HepG2 (cell line): ENCODE data around the gene BTBD19. TPM values are rescaled to one million over a fixed set of nuclear protein-coding genes. Genes with fewer than 3 reads are reported as not detected.

ENCODE experiments used
- ARID2 ChIP-seq: sonication (generic); formaldehyde crosslinking; IDR thresholded peaks from 2 replicates; pipeline ENCODE4 v1.8.1; 2022; ENCODE audit warnings: mild to moderate bottlenecking, missing genetic modification reagents, borderline replicate concordance
- ARNTL ChIP-seq: sonication (generic); formaldehyde crosslinking; IDR thresholded peaks from 2 replicates; pipeline ENCODE4 v1.4.0; 2020; ENCODE audit warnings: mild to moderate bottlenecking, missing genetic modification reagents
- HDAC6 ChIP-seq: fragments of 200-600 bp; sonication (generic); IDR thresholded peaks from 2 replicates; pipeline ENCODE4 v1.7.0; 2017; ENCODE audit warnings: mild to moderate bottlenecking, antibody characterized with exemption, low read length, low read depth
- KLF15 ChIP-seq: sonication (generic); formaldehyde crosslinking; IDR thresholded peaks from 2 replicates; pipeline ENCODE4 v1.8.1; 2023; ENCODE audit warnings: borderline replicate concordance, mild to moderate bottlenecking, inconsistent platforms, missing genetic modification reagents, mixed read lengths
- NFAT5 ChIP-seq: sonication (generic); formaldehyde crosslinking; IDR thresholded peaks from 2 replicates; pipeline ENCODE4 v1.4.0; 2020; ENCODE audit warnings: missing genetic modification reagents
- NR3C1 ChIP-seq: sonication (generic); formaldehyde crosslinking; IDR thresholded peaks from 2 replicates; pipeline ENCODE4 v1.4.0; 2020; ENCODE audit warnings: missing genetic modification reagents
- PHF8 ChIP-seq: sonication (generic); formaldehyde crosslinking; IDR thresholded peaks from 2 replicates; pipeline ENCODE4 v1.5.0; 2020; ENCODE audit warnings: missing genetic modification reagents
- TERF1 ChIP-seq: sonication (generic); formaldehyde crosslinking; IDR thresholded peaks from 2 replicates; pipeline ENCODE4 v1.8.0; 2022; ENCODE audit warnings: mild to moderate bottlenecking, missing genetic modification reagents, moderate library complexity
- XBP1 ChIP-seq: sonication (generic); formaldehyde crosslinking; IDR thresholded peaks from 2 replicates; pipeline ENCODE4 v1.5.0; 2020; ENCODE audit warnings: missing genetic modification reagents
- ZIK1 ChIP-seq: sonication (generic); formaldehyde crosslinking; IDR thresholded peaks from 2 replicates; pipeline ENCODE4 v1.5.0; 2020; ENCODE audit warnings: mild to moderate bottlenecking, low read depth, missing genetic modification reagents, borderline replicate concordance
- ZNF33B ChIP-seq: sonication (generic); formaldehyde crosslinking; IDR thresholded peaks from 2 replicates; pipeline ENCODE4 v1.5.1; 2020; ENCODE audit warnings: mild to moderate bottlenecking, missing genetic modification reagents
- ZNF432 ChIP-seq: sonication (generic); formaldehyde crosslinking; IDR thresholded peaks from 2 replicates; pipeline ENCODE4 v1.5.0; 2020; ENCODE audit warnings: missing genetic modification reagents, mild to moderate bottlenecking, borderline replicate concordance
- ZNF510 ChIP-seq: sonication (generic); formaldehyde crosslinking; IDR thresholded peaks from 2 replicates; pipeline ENCODE4 v1.4.0; 2020; ENCODE audit warnings: low read depth, mild to moderate bottlenecking, missing genetic modification reagents
- ZNF557 ChIP-seq: sonication (generic); formaldehyde crosslinking; IDR thresholded peaks from 2 replicates; pipeline ENCODE4 v1.4.0; 2020; ENCODE audit warnings: missing genetic modification reagents
- ZNF777 ChIP-seq: sonication (generic); formaldehyde crosslinking; IDR thresholded peaks from 2 replicates; pipeline ENCODE4 v1.4.0; 2020; ENCODE audit warnings: missing genetic modification reagents
- ZNF878 ChIP-seq: sonication (generic); formaldehyde crosslinking; IDR thresholded peaks from 2 replicates; pipeline ENCODE4 v1.8.1; 2023; ENCODE audit warnings: mild to moderate bottlenecking, missing genetic modification reagents, moderate library complexity
- polyA plus RNA-seq, 8 experiments: library from polyadenylated mRNA; depleted of rRNA in 3 of 8; stranded (reverse) in 7 of 8; unstranded in 1 of 8; fragments of >200 nt; fragmentation: Illumina TruSeq in 4 of 8; extraction: Trizol in 4 of 8; gene quantifications; 2 replicates each; pipeline versions ENCODE4 v1.2.1 to v1.2.3, GENCODE V29; 2011 to 2016; ENCODE audit warnings: low read depth in 4 of 8, missing spikeins in 1 of 8, mixed read lengths in 1 of 8; ENCODE audit not compliant: insufficient read depth in 1 of 8
- total RNA-seq, 5 experiments: library from RNA; depleted of rRNA; stranded (reverse); fragments of >200 nt; fragmentation: Illumina TruSeq; extraction: Trizol; gene quantifications; 2 replicates each; pipeline ENCODE4 v1.2.3, GENCODE V29; 2016; ENCODE audit warnings: low read depth in 1 of 5
- TF ChIP-seq, protein P1 (sequence below): sonication (generic); formaldehyde crosslinking; IDR thresholded peaks from 2 replicates; pipeline ENCODE4 v1.5.0; 2020; ENCODE audit warnings: missing genetic modification reagents, mild to moderate bottlenecking, borderline replicate concordance
- TF ChIP-seq, protein P2 (sequence below): sonication (generic); formaldehyde crosslinking; IDR thresholded peaks from 2 replicates; pipeline ENCODE4 v1.4.0; 2020; ENCODE audit warnings: missing genetic modification reagents

Gene BTBD19
- total and polyA plus RNA-seq, 2 of the 13 experiments (the other 11 are each of a cell fraction or from before 2014, with no cell fraction given) = 2.7 to 6.7 TPM

GRCh38 chr1:44807364-44808062 lies 810 bp upstream of the BTBD19 start (continued):
- no peak for TF ChIP-seq NFAT5 (CRISPR knock-in tag)
- no peak for TF ChIP-seq ZNF432
- TF ChIP-seq, protein P1, sequence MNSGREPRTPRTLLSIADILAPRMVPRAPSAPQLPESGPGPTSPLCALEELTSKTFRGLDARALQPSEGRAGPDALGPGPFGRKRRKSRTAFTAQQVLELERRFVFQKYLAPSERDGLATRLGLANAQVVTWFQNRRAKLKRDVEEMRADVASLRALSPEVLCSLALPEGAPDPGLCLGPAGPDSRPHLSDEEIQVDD (CRISPR knock-in tag) = no peak
- TF ChIP-seq ZNF557 (CRISPR knock-in tag) = peak; percentile 65; the same call in 1 of the 2 replicates
- peak; percentile 84 for TF ChIP-seq ARNTL (CRISPR knock-in tag)
- TF ChIP-seq ZNF33B = peak; percentile 84
- TF ChIP-seq, protein P2, sequence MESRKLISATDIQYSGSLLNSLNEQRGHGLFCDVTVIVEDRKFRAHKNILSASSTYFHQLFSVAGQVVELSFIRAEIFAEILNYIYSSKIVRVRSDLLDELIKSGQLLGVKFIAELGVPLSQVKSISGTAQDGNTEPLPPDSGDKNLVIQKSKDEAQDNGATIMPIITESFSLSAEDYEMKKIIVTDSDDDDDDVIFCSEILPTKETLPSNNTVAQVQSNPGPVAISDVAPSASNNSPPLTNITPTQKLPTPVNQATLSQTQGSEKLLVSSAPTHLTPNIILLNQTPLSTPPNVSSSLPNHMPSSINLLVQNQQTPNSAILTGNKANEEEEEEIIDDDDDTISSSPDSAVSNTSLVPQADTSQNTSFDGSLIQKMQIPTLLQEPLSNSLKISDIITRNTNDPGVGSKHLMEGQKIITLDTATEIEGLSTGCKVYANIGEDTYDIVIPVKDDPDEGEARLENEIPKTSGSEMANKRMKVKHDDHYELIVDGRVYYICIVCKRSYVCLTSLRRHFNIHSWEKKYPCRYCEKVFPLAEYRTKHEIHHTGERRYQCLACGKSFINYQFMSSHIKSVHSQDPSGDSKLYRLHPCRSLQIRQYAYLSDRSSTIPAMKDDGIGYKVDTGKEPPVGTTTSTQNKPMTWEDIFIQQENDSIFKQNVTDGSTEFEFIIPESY (CRISPR knock-in tag) = no peak
- no peak for TF ChIP-seq KLF15 (CRISPR knock-in tag)
- TF ChIP-seq ZNF510 (CRISPR knock-in tag) = peak; percentile 18; the same call in 1 of the 2 replicates
- TF ChIP-seq ZIK1 (CRISPR knock-in tag) = no peak
- TF ChIP-seq ZNF878 (CRISPR knock-in tag) = peak; percentile 98
- TF ChIP-seq TERF1 (CRISPR knock-in tag) = no peak
- TF ChIP-seq HDAC6 = no peak
- no peak; the same call in 1 of the 2 replicates for TF ChIP-seq XBP1 (CRISPR knock-in tag)
- TF ChIP-seq ZNF777 = peak; percentile 26; the same call in 1 of the 2 replicates
- TF ChIP-seq ARID2 (CRISPR knock-in tag) = peak; percentile 89
- TF ChIP-seq PHF8 (CRISPR knock-in tag) = no peak; the same call in 1 of the 2 replicates
- TF ChIP-seq NR3C1 = no peak
